ENCODE results near the gene UBC.

- TF ChIP-seq EZH2 (IDR thresholded peaks at IDR 0.05; ENCODE audit: low read depth), result no peak
- TF ChIP-seq CTCF (conservative IDR thresholded peaks at IDR 0.05), result no peak
These were observed 50.8 kb downstream of the UBC start, which contains the start of gene SCARB1 for GRCh38 chr12:124863416-124864325.
